Cardiac septum (tissue), 1 donor: ENCODE results near the gene MORN5. TPM values are rescaled to one million over a fixed set of nuclear protein-coding genes. Genes with fewer than 3 reads are reported as not detected.

ENCODE experiments used
- DNase-seq: peaks from one replicate; pipeline ENCODE4 v3.0.0-alpha.2; 2020; ENCODE audit warnings: low spot score
- intact Hi-C: fragments of 100-400 bp; cut with DNase I; formaldehyde crosslinking; loops from one replicate; pipeline ENCODE4 v1.14.0; 2022
- total RNA-seq: library from RNA; stranded (reverse); fragmentation: NEBNext Ultra II Directional; extraction: Animal tissue kit (Norgen Biotek cat#: 25700); gene quantifications from one replicate; pipeline ENCODE4 v1.2.1, GENCODE V29; 2021
- donor health status: DM: no; HTN: no; CAD: no.

The MORN5 gene
- total RNA-seq, 1 donor from 2014 or later = not detected

DNA sequence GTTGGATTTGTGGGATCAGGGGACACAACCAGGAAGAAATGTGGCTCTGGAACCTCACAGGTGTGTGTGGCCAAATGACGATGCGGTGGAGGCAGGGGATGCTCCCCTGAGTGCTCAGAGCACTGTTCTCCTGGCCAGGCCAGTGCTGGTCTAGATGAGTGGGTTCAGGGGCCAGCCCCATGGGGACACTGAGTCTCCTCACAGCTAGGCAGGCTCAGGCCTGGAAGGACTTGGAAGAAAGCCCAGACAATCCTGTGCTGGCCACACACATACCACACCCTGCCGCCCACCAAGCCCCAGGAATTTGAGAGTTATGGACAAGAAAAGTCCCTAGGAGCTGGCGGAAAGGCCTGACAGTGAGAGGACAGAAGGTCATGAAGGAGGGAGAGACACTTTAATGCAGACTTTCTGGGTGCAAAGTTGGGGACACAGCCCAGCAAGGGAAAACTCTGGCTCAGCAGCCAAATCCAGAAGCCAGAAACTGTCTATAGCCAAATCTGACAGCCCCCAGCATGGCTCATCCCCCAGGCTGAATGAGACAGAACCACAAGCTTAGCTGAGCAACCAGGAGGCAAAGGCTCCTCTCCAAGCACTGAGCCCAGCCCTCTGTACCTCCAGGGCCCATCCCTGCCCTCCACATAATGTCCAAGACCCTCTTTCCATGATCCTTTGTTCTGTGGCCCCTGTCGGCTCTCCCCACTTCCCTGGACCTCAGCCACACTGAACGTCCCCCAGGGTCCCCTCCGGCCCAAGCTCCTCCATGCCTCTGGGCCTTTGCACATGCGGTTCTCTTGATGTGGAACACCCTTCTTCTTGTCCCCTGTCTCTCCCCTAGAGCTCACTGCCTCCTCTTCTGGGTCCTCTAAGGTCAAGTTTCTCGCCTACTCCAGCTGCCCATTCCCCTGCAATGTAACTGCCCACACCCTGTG, 46.7 kb downstream of the MORN5 start:
- no peak for DNase-seq

DNA sequence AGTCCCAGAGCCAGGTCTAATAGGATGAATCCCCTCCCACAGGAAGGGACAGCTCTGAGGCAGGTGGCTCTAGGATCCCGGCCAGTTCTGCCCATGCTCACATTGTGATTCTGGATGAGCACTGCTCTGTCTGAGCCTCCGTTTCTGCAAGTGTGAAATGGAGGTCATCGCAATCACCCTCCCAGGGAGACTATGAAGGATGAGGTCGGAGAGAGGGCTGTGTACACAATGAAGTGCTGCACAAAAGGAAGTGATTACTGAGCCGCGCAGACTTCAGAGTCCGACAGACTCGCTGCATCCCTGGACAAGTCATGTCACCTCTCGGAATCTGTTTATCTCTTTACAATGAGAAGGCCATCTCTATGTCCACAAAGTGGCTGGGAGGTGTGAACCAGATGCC, 47.4 kb downstream of the MORN5 start:
- intact Hi-C loops = no loop called here
- DNase-seq = no peak

More for the DNA sequence above, 46.7 kb downstream of the MORN5 start:
- intact Hi-C loops = no loop called here

DNA sequence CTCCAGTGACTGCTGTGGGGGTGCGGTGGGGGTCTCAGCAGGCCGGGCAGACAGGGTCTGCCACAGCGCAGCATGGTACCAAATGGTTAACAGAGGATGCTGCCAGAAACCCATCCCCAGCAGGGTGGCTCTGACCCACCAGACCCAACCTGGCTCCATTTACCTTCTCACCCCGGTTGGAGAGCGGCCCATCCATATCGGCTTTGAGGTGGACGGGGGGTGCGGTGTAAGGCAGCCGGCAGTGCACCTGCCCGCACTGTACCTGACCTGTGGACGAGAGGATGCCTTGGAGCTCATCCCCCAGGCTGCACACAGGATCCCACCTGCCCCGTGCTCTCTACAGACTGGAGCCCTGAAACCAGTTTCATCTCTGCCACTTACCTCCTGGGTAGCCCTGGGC, 49.7 kb downstream of the MORN5 start:
- intact Hi-C loops = no loop called here
- no peak for DNase-seq

DNA sequence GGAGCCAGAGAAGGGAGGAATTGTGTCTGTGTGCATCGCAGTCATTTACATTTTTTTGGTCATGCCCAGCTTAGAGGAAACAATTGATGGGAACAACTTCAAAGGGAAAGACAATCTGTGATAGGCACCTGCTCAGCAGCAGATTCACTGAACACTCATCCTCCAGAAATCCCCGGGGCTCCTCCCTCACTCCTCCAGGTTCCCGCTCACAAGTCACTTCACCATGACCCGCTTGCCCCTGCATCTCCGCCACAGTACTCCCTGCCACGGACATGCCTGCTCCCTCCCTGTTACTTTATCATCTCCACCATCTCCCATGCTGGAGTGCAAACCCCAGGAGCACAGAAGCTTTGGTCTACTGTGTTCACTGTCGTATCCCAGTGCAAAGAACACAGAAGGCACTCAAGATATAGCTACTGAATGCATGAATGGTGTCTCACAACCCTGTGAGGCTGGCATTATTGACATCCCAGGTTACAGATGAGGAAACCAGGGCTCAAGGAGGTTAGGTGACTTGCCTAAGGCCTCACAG, 52.8 kb downstream of the MORN5 start:
- intact Hi-C loops = no loop called here
- no peak for DNase-seq

DNA sequence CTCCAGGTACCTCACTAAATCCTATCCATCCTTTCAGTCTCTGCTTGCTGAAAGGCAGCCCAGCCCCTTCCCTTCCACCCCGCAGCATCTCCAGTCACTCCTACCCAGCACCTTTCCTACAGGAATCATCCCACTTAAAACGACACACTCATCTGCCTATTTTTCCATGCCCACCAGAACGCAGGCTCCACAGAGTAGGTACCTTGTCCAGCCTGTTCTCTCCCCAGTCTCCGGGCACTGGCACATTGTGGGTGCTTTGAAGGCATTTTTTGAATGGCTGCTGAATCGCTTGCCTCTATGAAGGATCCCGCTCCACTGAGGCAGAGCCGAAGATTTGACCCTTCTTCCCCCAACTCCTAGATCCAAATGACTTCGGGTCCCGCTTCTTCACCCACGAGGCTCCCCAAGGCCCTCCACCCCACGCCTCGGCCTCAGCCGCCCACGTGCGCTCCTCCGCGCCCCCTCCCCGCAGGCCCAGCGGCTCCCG, 53.4 kb downstream of the MORN5 start:
- intact Hi-C loops = no loop called here
- peak; percentile 20 for DNase-seq

DNA sequence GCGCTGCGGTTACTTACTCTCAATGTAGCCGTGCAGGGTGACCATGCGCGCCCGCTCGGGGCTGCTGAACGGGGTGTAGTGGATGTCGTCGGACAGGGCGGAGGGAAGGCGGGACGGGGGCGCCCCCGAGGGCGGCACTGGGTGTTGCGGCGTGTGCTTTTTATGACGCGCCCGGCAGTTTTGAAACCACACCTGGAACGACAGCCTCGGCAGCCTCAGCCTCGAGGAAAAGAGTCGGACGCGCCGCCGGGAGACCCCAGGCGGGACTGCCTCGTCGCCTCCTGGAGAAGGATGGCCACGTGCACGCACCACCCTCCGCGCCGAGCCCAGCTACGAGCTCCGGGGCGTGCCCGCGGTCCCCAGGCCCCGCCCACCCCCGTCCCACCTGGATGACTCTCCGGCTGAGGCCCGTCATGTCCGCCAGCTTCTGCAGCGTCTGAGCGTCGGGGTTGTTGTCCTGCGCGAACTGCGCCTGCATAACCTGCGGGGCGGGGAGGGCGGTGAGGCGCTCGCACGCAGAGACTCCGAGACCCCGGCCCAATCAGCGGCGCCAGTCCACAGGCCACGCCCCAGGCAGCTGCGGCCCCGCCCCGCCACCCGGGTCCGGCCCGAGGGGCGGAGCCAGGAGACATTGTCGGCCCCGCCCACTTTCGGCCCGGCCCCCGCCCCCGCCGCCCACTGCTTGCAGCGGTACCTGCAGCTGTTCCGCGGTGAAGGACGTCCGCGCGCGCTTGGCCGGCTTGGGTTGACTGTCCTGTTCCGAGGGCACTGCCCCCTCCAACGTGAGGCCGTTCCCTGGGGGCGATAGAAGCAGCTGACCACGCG, 54.1 kb downstream of the MORN5 start:
- intact Hi-C loops = no loop called here
- peak; percentile 74 for DNase-seq

DNA sequence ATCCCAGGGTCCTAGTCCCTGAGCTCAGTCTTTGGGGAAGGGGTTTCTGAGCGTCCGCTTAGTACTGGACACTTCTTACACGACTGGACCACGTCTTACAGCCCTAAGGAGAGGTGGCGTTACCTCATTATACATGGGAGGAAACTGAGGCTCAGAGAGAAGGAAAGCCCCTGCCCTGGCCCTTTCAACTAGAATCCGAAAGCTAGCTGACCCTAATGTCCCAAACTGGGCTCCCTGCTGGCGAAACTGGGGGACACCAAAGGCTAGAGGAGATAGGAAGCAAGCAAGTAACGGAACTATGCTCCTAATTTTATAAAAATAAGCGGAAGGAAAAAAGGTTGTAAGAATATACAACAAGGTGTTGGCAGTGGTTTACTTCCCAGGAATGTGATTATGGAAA, 54.8 kb downstream of the MORN5 start:
- DNase-seq = no peak
- intact Hi-C loops = no loop called here

DNA sequence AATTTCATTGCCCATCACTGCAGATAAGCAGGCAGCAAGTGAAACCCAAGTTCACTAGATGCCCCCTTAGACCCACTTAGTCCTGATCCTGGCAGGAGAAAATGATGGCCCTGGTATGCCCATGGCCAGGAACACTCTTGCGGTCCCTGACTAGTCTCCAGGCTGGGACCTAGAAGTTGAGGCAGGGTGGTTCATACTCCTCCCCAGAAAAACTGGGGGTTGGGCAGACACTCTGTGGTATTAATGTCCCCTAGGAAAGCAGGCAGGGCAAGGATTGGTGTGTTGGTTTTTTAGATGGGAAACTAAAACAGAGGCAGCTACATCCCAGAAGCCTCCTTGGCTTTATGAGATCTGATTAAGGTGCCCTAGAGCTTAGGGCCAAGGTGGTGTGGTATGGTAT, 56.0 kb downstream of the MORN5 start:
- intact Hi-C loops = no loop called here
- DNase-seq = peak; percentile 55

DNA sequence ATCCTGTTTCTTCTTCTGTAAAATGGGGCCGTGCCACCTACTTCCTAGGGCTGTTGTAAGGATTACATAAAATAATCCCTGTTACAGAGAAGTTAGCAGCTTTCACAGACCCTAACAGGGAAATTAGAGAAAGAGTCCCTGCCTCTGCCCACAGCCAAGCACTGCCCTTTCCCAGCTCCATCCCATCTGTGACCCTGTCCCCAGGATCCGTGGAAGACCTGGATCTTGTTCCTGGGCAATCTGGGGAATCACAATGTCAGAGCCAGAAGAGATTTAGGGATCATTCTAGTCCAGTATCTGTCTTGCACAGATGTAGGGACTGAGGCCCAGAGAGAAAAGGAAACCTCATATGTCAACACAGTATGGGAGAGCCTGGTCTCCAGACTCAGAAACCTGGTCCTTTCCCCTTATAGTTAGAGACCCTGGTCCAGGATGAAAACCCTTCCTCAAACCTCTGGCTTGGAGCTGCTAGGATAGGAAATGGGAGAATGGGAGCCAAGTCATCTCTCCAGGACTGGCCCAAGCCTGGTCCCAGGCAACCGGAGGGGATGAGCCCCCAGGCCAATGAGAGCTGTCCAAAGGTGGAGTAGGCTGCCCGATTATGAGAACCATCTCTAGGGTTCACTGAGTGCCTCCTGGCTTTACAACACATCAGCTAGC, 56.6 kb downstream of the MORN5 start:
- intact Hi-C loops = no loop called here
- DNase-seq = peak; percentile 51

DNA sequence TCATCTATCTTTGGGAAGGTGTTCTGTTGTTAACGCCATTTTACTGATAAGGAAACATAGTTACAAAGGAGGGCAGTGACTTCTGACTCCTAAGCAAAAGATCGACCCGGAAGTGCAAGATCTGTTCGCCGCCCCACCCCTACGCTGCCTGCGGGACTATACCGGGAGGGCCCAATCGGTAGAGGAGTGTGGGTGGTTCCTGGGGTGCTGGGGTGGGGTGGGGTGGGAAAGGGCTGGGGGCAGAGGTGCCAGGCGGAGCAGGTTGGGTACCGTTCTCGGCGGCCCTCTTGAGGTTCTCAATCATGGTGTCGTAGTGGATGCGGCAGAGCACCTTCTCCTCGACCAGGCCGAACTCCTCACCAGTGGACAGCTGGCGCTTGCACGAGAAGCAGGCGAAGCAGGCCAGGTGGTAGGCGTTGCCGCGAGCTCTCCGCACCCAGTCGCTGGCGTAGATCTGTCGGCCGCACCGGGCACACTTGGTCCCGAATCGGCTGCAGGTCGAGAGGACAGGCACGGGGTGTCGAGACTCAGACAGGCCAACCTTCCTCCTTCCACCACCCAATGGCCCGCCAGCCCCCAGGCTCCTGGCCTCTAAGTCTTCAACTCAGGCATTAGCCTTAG, 57.2 kb downstream of the MORN5 start:
- DNase-seq = peak; percentile 69
- intact Hi-C loops = no loop called here

DNA sequence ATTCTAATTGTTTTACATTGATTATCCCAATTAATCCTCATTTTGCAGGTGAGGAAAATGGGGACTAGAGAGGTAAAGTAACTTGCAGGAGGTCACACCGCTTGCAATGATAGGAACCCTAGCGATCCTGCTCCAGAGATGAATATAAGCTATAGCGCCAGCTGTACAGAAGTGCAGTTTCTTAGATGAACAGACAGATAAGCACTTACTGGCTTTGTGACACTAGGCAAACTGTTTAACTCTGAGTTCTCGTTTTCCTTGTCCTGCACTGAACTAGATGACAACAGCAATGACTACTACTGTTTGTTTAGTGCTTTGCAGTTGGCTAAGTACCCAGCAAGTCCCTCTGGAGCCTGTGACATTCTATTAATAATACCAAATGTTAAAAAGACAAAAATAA, 57.9 kb downstream of the MORN5 start:
- DNase-seq = no peak
- intact Hi-C loops = no loop called here

DNA sequence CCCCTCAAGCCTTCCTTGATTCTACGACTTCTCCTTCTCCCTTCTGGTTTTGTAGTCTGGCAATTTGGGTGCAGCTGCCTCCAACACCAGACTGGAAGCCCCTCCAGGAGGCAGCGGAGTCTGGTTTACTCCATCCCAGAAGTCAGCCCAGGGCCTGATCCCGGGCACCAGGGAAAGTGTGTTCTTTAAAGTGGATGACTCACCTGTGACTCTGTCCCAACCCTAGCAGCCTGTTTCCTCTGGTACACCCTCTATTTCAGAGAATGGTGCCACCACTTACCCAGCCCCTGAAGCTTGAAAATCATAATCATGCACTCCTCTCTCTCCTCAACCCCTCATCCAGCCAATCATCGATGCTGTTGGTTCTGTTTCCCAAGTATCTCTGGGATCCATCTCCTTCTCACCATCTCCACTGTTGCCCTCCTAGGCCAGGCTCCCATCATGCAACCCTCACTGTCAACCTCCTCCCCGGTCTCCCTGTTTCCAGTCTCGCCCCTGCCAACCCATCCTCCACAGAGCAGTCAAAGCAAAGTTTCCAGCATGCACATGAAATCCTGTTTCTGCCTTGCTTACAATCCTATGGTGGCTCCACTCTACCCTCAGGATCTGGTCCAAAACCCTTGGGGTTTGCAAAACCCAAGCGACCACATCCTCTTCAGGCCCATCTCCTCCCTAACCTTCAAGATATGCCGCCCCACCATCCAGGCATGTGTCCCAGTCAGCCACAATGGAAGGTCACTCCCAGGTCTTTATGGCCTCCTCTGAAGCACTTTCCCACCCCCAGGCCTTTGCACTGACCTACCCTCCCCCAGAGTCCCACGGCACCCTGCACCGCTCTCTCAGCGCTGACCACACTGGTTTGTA, 58.6 kb downstream of the MORN5 start:
- peak; percentile 54 for DNase-seq
- intact Hi-C loops = no loop called here

DNA sequence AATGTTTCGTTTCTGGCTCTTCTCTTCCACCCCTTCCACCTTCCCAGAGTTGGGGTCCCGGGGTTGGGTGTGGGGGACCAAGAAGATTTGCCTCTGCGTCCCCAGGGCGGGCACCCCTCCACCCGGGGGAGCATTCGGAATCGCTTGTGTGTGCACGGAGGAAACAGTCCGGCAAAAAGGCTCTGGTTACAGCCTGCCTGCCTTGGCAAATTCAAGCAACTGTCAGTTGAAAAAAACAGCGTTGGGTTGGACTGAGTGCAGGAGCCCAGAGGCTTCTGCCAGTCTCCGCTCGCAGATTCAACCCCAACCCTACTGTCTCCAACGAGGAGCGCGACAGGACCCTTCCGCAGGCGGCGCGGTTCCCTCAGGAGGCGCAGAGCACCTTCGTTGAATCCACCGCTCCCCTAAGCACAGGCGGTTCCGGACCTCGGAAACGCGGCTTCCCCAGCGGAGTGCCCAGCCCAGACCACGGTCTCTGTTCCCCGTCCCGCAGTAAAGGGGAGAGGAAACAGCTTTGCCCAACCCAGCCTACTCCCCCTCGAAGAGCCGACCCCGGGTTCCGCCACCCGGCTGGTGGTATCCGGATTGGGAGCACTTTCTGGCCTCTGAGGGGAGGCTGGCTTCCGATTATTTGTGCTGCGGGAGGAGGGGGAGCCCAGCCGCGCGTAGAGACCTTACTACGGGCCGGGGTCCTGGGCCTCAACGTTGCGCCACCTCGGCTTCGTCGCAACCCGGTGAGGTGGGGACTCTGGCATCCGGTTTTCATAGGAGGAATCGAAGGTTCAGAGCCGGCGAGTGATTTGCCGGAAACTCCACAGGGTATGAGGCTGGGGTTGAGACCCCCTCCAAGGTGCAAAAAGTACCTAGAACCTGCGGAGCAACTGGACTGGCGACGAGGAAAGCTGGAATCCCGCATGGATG, 59.5 kb downstream of the MORN5 start:
- intact Hi-C loops = no loop called here
- DNase-seq = peak; percentile 58

DNA sequence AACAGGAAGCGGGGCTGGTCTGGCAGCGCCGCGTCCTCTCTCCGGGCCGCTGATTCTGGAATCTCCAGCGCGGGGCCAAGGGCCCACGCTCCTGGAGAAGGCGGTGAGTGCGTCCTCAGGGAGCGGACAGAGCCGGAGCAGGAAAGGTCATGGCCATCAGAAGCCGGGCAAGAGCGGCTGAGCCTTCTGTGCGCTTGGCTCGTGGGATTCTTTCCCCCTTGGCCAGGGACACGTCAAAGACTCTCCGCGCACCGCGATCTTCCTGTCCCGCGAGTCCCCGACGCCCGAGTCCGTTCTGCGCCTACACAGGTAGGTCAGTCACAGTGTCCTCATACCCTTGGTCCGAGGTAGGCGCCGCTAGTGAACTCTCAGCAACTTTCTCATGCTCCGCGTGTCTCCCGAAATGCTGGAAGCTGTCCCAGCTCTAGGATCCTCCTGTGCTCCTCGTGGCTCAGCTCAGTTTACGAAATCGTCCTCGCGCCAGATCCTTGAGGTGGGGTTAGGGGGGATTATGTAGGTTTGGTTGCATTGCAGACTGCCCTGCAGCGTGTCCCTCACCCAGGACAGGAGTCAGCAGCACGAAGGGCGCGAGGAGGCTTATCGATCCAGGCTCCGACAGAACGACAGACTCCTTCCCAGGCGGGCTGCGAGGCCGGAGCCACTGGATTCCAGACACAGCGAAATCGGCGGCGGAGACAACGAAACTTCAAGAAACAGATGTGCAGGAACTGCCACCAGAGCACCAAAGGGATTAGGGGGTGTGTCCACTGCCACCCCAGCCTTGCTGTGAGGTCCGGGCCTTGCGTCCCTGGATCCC, 60.4 kb downstream of the MORN5 start:
- intact Hi-C loops = no loop called here
- peak; percentile 59 for DNase-seq

DNA sequence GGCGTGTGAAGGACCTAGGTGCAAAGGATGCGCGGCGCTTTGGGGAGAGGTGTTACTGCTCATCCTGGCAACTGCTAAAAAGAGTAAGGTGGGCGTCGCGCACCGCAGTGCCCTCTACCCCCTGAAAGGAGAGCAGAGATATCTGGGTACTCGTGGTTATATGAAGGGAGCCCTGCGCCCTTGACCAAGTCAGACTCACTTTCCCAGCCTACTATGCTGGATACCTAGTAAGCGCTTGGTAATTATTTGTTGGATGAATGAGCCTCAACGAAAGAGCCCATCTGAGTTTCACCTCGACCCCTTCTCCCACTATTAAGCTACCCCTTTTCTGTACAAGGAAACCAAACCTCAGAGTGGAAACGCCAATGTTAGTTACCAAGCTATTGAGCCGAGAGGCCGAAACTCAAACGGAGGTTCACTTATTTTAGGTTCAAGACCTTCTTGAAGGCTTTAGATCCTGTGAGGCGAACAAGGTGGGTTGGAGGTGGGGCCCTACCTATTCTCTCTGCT, 61.0 kb downstream of the MORN5 start:
- intact Hi-C loops = no loop called here
- no peak for DNase-seq

DNA sequence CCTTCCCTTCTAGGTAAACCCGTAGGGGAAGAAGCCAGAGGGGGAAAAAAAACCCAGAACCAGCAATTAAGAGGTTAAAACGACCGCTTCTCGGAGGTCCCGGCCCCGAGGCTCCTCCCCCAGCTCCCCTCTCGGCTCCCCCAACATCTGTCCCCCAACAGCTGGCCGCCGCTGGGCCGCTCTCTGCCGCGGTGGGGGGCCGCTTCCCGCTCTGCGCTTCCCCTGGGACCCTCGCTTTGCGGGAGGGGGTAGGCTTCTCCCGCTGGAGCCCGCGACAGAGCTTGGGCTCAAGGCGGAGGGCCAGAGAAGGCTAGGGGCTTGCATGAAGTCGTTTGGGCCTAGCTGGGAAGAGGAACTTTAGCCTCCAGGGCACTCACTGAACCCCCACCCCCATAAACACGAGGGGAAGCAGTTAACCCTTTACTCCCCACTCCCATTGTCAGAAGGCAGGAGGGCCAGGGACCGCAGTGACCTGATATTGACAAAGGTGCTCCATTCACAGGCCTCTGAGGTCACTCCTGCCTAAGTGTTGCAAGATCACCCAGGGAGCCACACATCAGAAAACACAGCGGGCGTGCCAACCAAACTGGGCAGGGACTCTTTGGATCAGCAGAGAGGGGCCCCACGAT, 61.6 kb downstream of the MORN5 start:
- intact Hi-C loops = no loop called here
- DNase-seq = peak; percentile 55
